NCI-H2227 (cell line): ENCODE results near the gene DLG2.
A peak's percentile ranks its signal among the peaks of the same experiment; 100 is the strongest.

Experiments
- DNase-seq: peaks from one replicate; lab custom pipeline; 2025; ENCODE audit not compliant: unreplicated experiment; lab: John Stamatoyannopoulos, UW

The DLG2 gene

DNA sequence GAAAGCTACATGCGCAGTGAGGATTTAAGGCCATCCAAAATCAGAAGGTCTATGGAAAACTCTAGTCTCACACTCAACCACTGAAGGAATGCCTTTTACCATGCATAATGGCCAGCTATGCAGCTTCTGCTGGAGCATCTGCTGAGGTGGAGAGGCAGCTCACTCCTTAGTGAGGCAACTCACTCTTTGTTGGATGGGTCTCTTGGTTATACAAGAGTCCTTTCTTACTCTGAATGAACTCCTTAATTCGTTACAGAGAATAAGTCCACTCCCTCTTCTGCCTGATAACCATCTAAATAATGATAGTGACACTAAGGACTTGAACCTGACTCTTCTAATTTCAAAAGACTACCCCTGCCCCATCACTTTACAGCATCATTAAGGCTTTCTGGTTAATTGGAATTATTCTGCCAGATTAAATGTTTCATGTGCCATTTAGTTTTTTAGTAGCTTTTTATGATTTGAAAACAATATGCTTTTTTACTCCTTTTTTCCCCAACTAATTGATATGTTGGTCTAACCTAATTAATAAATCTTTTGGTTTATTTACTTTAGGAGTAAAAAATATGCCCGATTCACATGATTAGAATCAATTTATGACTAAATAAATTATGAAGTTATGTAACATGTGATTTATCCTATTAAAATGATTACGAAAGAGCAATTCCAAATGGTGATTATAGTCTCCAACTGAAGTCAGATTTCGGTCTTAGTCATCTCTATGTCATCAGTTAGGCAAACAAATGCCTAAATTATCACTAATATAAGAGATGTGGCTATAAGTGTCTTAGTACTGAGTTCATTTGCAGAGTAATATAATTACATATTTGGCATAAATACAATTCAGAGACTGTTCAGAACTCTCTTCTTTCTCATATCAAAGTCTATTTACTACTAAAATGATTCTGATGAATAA is 2054.3 kb downstream of the DLG2 start:
- no peak for DNase-seq

DNA sequence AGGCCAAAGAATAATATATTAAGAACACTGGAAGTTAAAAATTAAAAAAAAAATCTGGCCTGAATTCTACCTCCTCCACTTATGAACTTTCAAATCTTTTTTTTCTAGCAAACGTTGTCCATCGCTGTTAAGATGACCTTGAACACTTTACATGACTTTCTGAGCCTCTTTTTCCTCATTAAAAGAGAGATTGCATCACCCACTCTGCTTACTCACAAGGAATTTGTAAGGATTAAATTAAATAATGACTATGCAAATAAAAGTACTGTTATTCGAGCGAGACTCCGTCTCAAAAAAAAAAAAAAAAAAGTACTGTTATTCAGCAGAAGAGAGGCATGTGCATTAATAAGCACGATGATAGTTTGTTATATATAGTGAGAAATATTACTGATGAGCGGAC is 2055.8 kb downstream of the DLG2 start:
- no peak for DNase-seq

DNA sequence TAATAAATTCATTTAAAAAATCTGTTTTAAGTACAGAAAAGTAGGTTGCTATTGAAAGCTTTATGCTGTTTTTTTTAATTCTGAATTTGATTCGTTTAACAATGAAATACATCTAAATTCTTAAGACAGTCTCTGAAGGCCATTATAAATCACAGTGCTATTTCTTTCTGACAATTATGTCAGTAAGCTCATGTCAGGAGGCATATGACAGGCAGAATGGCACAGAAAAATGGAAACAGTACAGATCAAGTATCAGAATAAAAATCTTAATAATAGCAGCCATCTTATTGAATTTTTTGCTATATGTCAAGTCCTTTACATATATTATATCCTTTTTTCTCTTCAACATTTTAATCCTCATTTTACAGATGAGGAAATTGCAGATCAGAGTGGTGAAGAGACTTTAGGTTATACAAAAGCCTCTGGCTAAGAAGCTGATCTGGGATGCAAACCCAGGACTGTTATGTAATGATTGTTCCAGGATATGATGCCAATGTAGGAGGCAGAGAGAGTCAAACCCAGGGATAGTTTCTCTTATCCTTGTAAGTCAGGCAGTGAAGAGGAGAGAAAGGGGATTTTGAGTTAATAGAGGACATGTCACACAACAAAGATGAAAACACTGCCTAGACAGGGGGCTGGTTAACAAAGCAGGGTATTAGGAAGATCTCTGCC is 2057.9 kb downstream of the DLG2 start:
- no peak for DNase-seq

DNA sequence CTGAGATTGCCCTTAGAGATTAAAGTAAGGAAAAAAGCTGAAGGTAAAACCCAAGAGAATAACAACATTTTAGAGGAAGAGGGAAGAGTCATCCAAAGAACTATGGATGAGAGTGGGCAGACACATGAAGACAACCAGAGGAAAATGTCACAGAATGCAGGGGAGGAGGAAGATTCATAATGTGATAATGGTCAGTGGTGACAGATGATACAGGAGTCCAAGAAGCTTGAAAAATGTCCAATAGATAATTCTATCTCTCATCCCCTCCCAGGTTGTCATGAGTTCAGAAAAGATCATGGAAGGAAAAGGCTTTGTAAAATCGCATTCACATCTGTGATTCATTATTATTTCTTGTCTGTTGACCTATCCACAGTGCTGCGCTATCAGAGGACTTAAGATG is 2058.6 kb downstream of the DLG2 start:
- DNase-seq, result no peak

DNA sequence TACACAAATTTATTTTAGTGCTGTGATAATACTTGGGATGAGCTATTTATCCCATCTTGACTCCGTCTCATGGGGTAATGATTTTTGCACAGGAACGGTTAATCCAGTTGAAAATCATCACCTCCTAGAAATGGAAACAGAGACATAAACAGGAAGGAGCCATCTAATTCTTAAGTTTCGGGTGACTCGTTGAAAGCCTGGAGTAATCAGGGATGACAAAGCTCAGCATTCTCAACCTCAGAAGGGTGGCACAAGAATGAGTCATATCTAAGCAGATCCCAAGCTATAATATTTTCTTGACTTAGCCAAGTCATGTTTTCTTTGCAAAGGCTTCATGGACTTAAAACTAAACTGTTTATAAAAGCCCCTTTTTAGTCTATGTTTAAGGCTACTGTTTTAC is 2060.2 kb downstream of the DLG2 start:
- no peak for DNase-seq

DNA sequence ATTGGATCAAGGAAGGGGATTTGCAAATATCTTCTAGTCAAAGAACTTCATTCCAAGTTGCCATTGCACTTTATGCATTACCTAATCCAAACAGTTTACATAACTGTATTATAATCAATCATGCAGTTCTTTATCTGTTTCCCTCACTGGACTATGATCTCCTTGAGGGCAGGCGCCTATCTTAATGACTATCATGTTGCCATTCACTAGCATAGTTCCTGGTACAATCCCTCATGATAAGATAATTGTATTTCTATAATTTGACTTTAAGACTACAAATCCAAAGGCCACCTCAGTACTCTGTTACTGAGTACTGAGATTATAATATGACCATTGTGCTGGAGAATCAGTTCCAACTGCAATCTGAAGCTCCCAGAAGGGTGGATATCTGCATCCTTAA is 2062.3 kb downstream of the DLG2 start:
- no peak for DNase-seq

DNA sequence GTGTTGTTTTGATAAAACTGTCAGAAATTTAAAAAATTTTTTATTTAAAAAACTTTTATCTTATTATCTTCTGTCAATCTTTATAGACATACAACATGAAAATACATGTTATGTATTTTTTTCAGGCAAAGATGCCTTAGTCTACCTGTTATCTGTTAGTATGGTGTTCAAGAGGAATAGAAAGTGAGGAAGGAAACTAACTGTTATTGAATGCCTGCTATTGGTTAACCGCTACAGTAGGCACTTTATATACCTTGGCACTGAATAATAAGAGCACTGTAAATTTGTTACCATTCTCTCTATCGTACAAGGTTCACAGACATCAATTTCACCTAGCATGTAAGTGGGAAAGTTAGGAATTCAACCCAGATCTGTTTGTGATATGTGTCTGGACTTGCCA is 2068.9 kb downstream of the DLG2 start:
- DNase-seq, result no peak

DNA sequence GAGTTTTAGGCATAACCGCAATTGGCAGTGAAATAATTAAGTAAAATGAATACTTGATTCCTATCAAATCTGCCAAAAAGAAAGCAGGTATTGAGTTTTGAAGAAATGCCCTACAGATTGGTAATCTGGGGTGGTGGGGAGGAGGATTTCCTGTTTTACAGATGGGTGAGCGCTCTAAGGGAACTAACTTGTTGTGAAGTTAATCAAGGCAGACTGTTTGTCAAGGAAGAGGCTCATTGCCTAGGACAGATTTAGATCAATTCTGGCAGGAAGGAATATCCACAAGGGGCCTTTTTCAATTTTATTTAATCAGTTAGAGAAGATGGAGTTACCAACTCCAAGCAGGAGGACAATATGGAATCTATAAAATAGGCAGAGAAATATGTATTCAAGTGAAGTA is 2069.5 kb downstream of the DLG2 start:
- DNase-seq, result no peak

DNA sequence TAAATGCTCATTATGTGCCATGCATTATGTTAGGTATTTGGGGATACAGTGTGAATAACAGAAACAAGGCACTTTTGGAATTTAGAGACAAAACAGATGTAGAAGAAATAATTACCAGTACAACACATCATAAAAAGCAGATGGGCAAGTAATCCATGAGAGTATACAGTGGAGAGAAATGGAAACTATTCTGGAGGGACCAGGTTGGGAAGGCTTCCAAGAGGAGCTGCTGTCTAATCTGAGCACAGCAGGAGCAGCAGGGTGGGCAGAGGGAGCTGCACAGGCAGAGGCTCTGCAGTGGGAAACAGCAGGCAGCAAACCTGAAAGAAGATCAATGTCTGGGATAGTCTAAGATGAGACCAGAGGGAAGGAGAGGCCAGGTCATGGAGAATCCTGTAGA is 2072.3 kb downstream of the DLG2 start:
- DNase-seq, result no peak

DNA sequence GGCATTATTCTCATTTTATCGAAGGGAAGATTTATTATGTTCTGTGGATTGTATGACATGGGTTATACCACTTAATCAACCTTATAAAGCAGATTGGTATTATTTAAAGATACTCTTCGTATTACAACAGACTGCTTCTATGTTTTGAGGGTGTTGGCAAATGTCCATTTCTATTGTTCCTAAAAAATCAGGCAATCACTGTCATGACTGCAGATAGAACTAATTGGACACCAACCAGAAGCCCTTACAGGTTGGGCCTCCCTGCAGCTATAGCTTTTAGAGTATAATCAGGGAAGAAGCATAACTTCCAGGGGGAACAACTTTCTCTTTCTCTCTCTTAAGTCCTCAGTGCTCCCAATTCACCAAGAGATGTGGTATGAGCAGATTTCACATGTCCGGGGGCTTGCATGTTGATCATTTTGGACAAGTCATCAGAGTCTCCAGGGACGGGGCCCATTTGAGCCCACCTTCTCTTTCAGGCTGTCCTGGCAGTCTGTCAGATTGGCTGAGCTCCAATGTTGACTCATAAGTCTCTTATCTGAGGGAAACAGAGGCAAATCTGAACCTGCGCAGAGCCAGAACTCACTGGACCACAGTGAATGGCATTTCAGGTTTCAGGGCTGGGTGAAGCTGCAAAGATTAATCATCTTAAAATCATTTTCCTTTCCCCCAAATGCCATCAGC is 2077.0 kb downstream of the DLG2 start:
- no peak for DNase-seq

DNA sequence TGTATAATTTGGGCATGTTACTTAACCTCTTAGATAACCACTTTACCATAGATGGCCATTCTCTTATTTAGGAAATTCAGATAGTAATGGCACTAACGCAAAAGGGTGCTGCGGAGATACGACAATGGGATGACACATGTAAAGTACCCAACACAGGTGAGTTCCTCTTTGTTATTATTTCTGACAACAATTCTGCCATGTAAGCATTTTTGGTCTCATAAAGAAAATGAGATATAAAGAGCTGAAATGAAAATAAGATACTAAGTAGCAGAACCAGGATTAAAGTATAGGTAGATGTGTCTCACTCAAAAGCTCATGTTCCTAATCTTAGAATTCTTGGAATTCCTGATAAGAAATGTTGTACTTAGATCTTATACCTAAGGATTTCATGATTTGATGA is 2080.8 kb downstream of the DLG2 start:
- DNase-seq, result no peak

DNA sequence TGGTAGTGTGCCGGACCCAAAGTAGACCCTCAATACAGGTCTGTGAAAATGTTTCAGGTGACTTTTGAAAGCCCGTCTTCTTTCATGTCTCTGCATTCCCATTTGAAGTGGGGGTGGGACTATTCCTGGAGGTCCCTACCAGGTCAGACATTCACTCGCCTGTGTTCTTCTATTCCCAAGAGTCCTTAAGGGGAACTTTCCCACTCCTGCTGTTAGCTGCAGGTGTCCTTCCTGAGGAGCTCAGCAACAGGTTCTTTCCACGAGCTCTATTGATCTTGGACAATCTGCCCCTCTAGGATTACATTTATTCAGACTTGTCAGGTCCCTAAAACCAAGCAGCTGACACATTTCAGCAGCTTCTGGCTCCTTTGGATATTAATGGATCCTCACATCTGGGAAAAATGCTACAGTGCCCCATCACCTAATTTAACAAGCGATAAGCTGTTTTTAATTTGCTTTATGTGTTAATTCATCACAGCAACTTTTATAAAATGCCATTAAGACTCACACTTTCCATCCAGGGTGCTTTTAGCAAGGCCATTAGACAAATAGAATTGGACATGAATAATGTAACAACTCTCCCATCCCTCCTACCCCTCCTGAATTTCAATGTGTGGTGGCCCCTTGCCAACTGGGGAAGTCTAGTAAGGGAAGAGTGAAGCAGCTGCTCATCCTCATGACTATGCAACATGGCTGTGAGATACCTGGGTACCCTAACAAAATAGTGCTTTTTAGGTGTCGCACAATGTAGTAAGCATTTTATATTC is 2081.5 kb downstream of the DLG2 start:
- no peak for DNase-seq

DNA sequence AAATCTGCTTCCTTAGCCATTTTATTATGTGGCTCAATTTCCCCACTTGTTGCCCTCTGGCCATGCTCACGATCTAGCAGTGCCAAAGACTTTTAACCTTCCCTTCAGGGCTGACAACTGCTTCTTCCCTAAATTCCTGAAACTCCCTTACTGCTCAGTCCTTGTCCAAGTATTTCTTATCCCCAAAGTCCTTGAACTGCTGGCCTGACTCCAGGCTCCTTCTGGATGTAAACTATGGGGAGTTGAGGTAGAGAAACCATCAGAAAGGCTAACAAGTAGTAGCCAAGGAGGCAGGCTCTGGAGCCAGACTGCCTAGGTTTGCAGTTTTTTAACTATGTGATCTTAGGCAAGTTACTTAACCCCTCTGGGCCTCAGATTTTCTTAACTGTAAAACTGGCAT is 2082.3 kb downstream of the DLG2 start:
- no peak for DNase-seq

DNA sequence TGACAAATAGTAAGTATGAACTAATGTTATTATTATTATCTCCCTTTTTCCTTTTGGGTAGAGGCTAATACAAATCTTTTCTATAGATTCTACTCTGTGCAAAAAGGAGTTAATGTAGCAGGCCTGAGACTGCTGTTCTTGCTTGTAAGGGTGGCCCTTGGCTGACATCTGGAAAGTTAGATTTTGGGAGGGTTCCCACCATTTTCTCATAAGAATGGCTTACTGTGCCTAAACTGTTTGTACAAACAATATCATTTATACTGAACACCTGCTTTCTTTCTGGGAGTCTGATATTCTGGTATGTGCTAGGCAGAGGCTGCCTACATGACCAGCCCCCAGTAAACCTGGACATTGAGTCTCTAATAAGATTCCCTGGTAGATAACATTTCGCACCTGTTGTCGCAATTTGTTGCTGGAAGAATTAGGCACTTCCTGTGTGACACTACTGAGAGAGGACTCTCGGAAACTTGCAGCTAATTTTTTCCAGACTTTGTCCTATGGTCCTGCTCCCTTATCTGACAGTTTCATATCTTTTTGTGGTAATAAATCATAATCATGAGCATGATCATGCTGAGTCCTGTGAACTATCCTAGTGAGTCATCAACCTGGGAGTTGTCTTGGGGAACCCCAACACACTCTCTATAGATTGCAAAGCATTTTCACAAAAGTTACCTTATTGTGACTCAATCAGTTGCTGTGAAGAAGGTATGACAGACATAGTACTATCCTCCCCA is 2083.3 kb downstream of the DLG2 start:
- no peak for DNase-seq

DNA sequence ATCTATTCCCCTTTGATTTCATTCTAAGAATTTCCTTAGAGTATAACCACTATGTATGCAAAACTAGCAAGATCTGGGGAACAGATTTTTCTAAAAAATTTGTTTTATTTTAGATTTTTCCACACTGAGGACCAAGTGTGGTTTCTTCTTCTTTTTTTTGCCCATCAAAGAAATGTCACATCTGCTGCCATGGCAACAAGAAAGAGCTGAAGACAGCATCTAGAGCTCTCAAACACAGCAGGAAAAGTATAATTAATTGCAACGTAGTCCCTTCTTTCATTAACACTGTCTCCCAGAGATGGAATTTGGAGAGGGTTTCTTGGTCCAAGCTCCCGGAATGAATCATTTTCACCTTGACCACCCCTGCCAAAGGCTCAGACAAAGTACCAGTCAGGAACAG is 2084.3 kb downstream of the DLG2 start:
- peak; percentile 21 for DNase-seq

DNA sequence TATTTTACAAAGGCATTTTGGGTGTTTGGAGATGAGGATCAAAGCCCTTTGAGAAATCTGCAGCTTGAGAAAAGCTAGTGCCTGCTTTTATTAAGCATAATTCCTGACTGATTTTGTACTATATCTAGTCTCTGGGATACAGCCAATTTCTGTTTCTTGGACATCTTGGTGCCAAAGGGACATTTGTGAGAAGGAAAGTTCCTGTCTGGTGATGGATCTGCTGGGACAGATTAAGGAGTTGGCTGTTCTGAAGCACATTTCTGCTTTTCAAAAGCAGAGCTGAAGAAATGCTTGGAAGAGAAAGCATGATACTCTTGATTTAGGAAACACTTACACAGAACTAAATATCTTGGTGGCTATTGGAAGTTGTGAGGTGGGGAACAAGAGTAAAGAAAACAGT is 2086.4 kb downstream of the DLG2 start:
- DNase-seq, result no peak

DNA sequence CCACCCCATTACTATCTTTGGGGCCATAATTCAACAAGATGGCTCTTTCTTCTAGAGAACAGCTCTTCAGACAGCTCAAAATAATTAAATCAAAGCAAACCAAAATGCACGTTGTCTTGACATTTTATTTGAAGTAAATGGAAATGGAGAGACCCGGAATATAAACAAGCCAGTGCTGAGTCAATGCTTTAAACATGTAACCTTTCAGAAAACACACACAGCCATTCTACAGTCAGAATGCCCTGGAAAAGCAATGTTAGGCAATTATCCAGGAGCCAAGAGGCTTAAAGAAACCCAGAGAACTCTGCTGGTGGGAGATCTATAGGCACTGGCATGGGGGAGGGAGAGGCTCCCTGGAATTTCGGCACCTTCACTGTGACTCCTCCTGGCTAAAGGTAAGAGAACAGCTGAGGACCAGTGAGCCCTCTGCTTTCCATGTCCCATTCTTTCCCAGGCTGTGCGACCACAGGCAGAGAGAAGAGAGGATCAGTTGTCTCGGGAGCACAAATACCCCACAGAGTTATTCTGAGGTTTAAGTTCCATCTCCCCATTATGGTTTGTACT is 2086.9 kb downstream of the DLG2 start:
- no peak for DNase-seq

DNA sequence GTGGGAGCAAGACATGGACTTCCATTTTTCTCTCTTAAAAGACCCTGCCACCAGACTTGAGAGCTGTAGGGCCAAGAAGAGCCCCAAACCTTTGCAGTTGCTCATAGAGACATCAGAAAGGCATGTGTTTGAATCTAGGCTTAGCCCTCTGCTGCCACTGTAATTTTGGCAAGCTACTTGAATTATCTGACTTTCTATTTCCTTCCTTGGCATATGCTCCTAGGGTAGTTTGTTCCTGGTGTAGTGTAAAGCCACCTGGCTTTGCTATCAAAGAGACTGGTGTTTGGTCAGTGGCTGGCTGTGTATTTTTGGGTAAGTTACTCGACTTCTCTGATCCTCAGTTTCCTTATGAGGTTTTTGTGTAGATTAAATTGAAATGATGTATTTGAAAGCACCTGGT is 2088.9 kb downstream of the DLG2 start:
- DNase-seq, result no peak

DNA sequence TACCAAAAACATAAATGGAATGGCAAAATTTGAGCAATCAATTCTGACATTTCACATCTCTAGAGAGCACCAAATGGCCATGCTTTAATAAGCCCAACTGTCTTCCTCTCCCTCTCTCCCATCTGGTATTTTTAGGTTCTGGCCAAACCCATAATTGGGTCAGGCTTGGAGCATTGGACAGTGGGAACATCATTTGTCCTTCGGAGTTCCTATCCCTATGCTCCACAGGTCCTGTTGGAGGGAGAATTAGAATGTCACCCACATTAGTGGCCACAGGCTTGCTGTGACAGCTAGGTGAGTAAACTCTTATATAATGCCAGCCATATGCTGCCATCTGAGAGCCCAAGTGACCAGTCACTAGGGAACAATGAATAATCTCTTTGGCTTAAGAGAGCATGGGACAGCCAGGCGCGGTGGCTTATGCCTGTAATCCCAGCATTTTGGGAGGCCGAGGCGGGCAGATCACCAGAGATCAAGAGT is 2090.0 kb downstream of the DLG2 start:
- no peak for DNase-seq

DNA sequence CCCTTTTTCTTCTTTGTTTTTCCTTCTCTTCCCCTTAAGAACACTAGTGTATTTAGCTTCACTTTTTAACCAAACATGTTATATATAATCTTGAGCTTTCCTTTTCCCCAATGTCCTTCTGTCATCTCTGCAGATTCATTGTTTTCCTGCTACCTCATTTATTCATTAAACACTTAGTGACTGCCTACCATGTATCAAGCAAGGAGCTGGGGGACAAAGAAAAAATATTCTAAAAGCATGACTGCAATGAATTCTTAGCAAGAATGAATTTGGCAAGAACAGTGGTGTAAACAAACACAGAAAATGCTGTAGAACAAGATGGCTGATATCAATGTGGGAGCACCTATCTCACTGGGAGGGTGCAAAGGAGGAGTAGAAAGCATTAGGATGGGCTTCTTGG is 2094.0 kb downstream of the DLG2 start:
- DNase-seq, result no peak
